GM10248 (cell line): ENCODE measurements around the gene SNX5.

Experiments used
- CTCF ChIA-PET: fragments of 300-600 bp; sonication (Branson Sonifier 250); formaldehyde crosslinking; extraction: SDS; loops from one replicate; lab custom pipeline; 2021; ENCODE audit warnings: antibody characterized with exemption; lab: Yijun Ruan, JAX
- POLR2A ChIA-PET: fragments of 350-650 bp; sonication (Branson Sonifier 250); formaldehyde crosslinking; extraction: SDS; loops from one replicate; lab custom pipeline; 2020; ENCODE audit warnings: antibody characterized with exemption; lab: Yijun Ruan, JAX
- DNase-seq: peaks from one replicate; pipeline ENCODE4 v3.0.0; 2012; ENCODE audit errors: extremely low spot score
- TF ChIP-seq, protein P1 (sequence below): IDR thresholded peaks from 2 replicates; pipeline ENCODE4 v1.5.1; 2012; ENCODE audit warnings: mild to moderate bottlenecking, low read depth; ENCODE audit errors: extremely low read depth, missing control alignments, control extremely low read depth

Gene SNX5

DNA sequence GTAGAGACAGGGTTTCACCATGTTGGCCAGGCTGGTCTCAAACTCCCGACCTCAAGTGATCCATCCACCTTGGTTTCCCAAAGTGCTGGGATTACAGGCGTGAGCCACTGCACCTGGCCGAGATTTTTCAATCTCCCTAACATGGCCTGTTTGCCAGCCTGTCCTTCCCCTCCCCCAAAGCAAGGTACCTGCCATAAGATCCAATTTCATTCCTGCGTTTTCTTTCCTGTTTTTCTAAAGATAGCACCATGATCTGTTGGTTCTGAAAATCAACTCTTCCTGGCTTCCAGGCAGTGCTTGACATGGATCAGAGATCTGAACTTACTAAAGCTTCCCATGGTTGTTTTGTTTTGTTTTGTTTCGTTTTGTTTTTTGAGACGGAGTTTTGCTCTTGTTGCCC is 7.7 kb upstream of the SNX5 start:
- TF ChIP-seq, protein P1, sequence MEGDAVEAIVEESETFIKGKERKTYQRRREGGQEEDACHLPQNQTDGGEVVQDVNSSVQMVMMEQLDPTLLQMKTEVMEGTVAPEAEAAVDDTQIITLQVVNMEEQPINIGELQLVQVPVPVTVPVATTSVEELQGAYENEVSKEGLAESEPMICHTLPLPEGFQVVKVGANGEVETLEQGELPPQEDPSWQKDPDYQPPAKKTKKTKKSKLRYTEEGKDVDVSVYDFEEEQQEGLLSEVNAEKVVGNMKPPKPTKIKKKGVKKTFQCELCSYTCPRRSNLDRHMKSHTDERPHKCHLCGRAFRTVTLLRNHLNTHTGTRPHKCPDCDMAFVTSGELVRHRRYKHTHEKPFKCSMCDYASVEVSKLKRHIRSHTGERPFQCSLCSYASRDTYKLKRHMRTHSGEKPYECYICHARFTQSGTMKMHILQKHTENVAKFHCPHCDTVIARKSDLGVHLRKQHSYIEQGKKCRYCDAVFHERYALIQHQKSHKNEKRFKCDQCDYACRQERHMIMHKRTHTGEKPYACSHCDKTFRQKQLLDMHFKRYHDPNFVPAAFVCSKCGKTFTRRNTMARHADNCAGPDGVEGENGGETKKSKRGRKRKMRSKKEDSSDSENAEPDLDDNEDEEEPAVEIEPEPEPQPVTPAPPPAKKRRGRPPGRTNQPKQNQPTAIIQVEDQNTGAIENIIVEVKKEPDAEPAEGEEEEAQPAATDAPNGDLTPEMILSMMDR = no peak
- POLR2A ChIA-PET = no interaction called here
- CTCF ChIA-PET = interaction anchor here (1.5 kb wide), 1 partner anchor 11 kb away, joined by 3 read pairs; no protein-coding TSS in a partner anchor
- no peak for DNase-seq

DNA sequence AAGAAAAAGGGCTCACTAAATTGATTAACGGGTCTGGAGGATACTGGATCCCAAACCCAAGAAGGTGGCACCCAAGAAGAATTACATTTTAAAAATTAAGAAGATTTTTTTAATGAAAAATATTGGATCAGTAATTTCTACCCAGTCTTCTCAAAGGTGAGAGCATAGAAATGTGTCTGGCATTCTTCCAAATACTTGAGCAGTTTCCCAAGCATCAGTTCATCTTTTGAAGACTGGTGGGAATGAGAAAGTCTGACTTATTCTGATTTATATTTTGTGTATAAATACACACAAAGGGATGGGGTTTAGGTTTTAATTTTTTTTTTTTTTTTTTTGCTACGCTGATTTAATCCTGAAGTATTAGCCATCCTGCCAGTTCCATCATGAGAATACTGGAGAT is 3.5 kb upstream of the SNX5 start:
- no peak for DNase-seq
- ChIA-PET CTCF (interaction anchor here (2.9 to 7.9 kb wide), 3 partner anchors 16 to 34 kb away, joined by 9 to 69 read pairs (median 12); no protein-coding TSS in a partner anchor), POLR2A (no interaction called here)

DNA sequence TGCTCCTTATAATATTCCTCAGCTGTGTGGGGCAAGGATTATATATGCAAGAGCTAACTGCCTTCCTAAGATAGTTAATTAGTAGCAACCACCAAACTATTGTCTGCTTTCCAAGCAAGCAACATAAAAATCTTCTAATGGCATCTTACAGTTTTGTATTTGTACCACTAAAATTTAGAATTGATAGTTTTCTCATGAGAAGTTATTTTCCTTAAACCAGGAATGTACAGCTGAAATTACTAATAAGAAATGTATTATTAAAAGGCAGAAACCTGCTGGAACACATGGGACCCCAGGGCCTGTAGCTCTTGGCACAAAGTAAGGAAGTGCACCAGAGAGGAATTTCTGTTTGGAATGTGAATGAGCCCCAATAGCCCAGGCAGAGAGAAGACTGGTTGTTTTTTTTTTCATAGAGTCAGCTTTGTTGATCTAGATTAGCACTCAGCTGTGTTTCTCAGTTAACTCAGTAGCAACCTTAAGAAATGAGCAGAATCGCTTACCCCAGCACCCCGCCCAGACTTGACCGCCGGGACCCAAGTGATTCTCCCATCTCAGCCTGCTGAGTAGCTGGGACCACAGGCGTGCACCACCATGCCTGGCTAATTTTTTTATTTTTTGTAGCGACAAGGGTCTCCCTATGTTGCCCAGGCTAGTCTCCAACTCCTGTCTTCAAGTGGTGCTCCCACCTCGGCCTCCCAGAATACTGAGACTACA is 2.9 kb upstream of the SNX5 start:
- TF ChIP-seq, protein P1 = no peak
- ChIA-PET CTCF (interaction anchor here (1.1 to 7.9 kb wide), 6 partner anchors 12 to 33 kb away, joined by 3 to 69 read pairs (median 6); no protein-coding TSS in a partner anchor), POLR2A (interaction anchor here (0.8 to 1.1 kb wide), 2 partner anchors 12 to 32 kb away, joined by 4 read pairs; no protein-coding TSS in a partner anchor)
- DNase-seq = no peak

More for the DNA sequence above, 3.5 kb upstream of the SNX5 start:
- TF ChIP-seq, protein P1 = no peak

DNA sequence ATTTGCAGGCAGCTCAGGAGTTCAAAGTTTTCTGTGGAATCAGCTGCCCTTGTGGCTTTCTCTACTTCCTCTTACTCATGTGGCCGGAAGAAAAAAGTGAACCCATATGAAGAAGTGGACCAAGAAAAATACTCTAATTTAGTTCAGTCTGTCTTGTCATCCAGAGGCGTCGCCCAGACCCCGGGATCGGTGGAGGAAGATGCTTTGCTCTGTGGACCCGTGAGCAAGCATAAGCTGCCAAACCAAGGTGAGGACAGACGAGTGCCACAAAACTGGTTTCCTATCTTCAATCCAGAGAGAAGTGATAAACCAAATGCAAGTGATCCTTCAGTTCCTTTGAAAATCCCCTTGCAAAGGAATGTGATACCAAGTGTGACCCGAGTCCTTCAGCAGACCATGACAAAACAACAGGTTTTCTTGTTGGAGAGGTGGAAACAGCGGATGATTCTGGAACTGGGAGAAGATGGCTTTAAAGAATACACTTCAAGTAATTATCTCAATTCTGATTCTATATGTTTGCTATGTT is 1.4 kb upstream of the SNX5 start:
- peak; percentile 49 for DNase-seq
- CTCF ChIA-PET = interaction anchor here (1.0 to 7.9 kb wide), 5 partner anchors 12 to 287 kb away, joined by 4 to 69 read pairs (median 9); partner anchors contain the start of gene RRBP1
- POLR2A ChIA-PET = interaction anchor here (2.5 kb wide), 1 partner anchor 11 kb away, joined by 8 read pairs; no protein-coding TSS in a partner anchor
- TF ChIP-seq, protein P1 = no peak

DNA sequence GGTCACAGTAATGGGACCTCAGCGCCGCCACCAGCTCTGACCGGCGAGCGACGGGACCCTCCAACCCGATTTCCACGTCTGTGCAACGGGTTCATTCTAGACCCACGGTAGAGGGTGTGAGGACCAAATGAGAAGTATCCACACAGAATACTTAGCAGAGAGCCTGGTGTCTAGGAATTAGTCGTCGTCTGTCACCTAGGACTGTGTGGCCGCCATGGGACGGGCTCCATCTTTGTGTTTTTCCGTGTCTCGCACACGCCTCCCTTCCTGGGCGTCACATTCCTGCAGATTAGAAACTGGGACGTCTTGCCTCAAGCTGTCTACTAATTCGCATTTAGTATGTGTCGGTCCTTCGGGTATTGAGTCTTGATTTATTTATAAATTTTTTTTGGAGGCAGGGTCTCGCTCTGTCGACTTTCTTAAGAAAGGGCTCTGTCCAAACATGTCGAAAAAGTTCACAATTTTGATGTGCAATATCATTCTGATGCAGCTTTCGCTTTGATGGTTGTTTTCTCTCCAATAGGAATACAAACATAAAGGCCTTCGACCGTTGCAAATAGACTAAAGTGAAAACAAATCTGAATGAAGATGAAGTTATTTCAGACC is 787 bp upstream of the SNX5 start:
- CTCF ChIA-PET = interaction anchor here (1.0 to 7.9 kb wide), 5 partner anchors 12 to 287 kb away, joined by 4 to 69 read pairs (median 9); partner anchors contain the start of gene RRBP1
- DNase-seq = no peak
- POLR2A ChIA-PET = interaction anchor here (2.5 kb wide), 1 partner anchor 10 kb away, joined by 8 read pairs; no protein-coding TSS in a partner anchor
- TF ChIP-seq, protein P1 = no peak
